Activated CD8-positive, alpha-beta memory T cell treated with anti-CD3 and anti-CD28 coated beads for 4 hours (primary cell): ENCODE data around the gene PDGFB.

Experiments used
- DNase-seq, 2 donors: peaks; one replicate each; pipeline ENCODE4 v3.0.0-alpha.2; 2020; ENCODE audit warnings: low read depth in 2 of 2

PDGFB gene

GRCh38 chr22:39176143-39176713 lies 68.6 kb downstream of the PDGFB start:
- no peak for DNase-seq

GRCh38 chr22:39175353-39176142 lies 69.2 kb downstream of the PDGFB start:
- DNase-seq: no peak

GRCh38 chr22:39174498-39175352 lies 70.1 kb downstream of the PDGFB start:
- peak; percentile 39 to 45 for DNase-seq

GRCh38 chr22:39173787-39174497 lies 70.8 kb downstream of the PDGFB start:
- peak; percentile 26 to 28 for DNase-seq
